ENCODE measurements around the gene CAMK2G.
"Not testable (repeated sequence)": the region's sequence is repeated elsewhere in the genome, so short reads cannot be mapped to it uniquely, and the experiment has no call there.

CAMK2G gene

GRCh38 chr10:73902351-73902750, 28.0 kb upstream of the CAMK2G start:
- DNase-seq (ENCODE audit: low spot score): no peak

GRCh38 chr10:73901261-73901660, 26.9 kb upstream of the CAMK2G start:
- DNase-seq (ENCODE audit: low spot score): no peak

- DNase-seq (ENCODE audit: low spot score): no peak
Observed at GRCh38 chr10:73900064-73900463, 25.7 kb upstream of the CAMK2G start.

- no peak for DNase-seq (ENCODE audit: low spot score)
Observed at GRCh38 chr10:73899423-73899822, 25.1 kb upstream of the CAMK2G start.

- no peak for DNase-seq (ENCODE audit: low spot score)
Observed at GRCh38 chr10:73898730-73899410, 24.5 kb upstream of the CAMK2G start.

GRCh38 chr10:73897693-73898092, 23.3 kb upstream of the CAMK2G start:
- no peak for DNase-seq (ENCODE audit: low spot score)

GRCh38 chr10:73895381-73895780, 21.0 kb upstream of the CAMK2G start:
- not testable (repeated sequence) for DNase-seq (ENCODE audit: low spot score)

GRCh38 chr10:73894245-73894971, 20.1 kb upstream of the CAMK2G start:
- DNase-seq (ENCODE audit: low spot score): no peak

GRCh38 chr10:73893426-73893825, 19.1 kb upstream of the CAMK2G start:
- no peak for DNase-seq (ENCODE audit: low spot score)

GRCh38 chr10:73892310-73893030, 18.1 kb upstream of the CAMK2G start:
- DNase-seq (ENCODE audit: low spot score): no peak

GRCh38 chr10:73891540-73891939, 17.2 kb upstream of the CAMK2G start:
- DNase-seq (ENCODE audit: low spot score): no peak

- DNase-seq (ENCODE audit: low spot score): not testable (repeated sequence)
Observed at GRCh38 chr10:73890830-73891229, 16.5 kb upstream of the CAMK2G start.

GRCh38 chr10:73890261-73890660, 15.9 kb upstream of the CAMK2G start:
- DNase-seq (ENCODE audit: low spot score): no peak

GRCh38 chr10:73889416-73889815, 15.1 kb upstream of the CAMK2G start:
- not testable (repeated sequence) for DNase-seq (ENCODE audit: low spot score)

GRCh38 chr10:73889014-73889413, 14.7 kb upstream of the CAMK2G start:
- no peak for DNase-seq (ENCODE audit: low spot score)

- no peak for DNase-seq (ENCODE audit: low spot score)
Observed at GRCh38 chr10:73888514-73888913, 14.2 kb upstream of the CAMK2G start.

- DNase-seq (ENCODE audit: low spot score): peak; percentile 87
Observed at GRCh38 chr10:73887294-73888039, 13.1 kb upstream of the CAMK2G start.

GRCh38 chr10:73886661-73887293, 12.4 kb upstream of the CAMK2G start:
- no peak for DNase-seq (ENCODE audit: low spot score)

GRCh38 chr10:73886085-73886529, 11.8 kb upstream of the CAMK2G start:
- DNase-seq (ENCODE audit: low spot score): peak; percentile 86

- DNase-seq (ENCODE audit: low spot score): no peak
Observed at GRCh38 chr10:73884017-73884416, 9.7 kb upstream of the CAMK2G start.

- DNase-seq (ENCODE audit: low spot score): no peak
Observed at GRCh38 chr10:73881221-73881919, 7.0 kb upstream of the CAMK2G start.

Data from left forelimb (tissue), 1 donor.